HG02610 (cell line): ENCODE data around the gene PIGL.
"Not testable (repeated sequence)": the region's sequence is repeated elsewhere in the genome, so short reads cannot be mapped to it uniquely, and the experiment has no call there.

Source experiments
- ATAC-seq: cut with Tn5 transposase; IDR thresholded peaks from one replicate; pipeline ENCODE4 v1.9.1; 2021; ENCODE audit warnings: mild to moderate bottlenecking, moderate library complexity; ENCODE audit not compliant: unreplicated experiment

PIGL gene

GRCh38 chr17:16216341-16217001 lies 539 bp upstream of the PIGL start:
- not testable (repeated sequence) for ATAC-seq

GRCh38 chr17:16222406-16222805 lies 5.4 kb downstream of the PIGL start:
- no peak for ATAC-seq

GRCh38 chr17:16229912-16230561 lies 13.0 kb downstream of the PIGL start:
- ATAC-seq, result not testable (repeated sequence)

GRCh38 chr17:16232391-16232790 lies 15.4 kb downstream of the PIGL start:
- no peak for ATAC-seq

GRCh38 chr17:16239931-16240330 lies 22.9 kb downstream of the PIGL start:
- ATAC-seq, result no peak

GRCh38 chr17:16241906-16242399 lies 24.9 kb downstream of the PIGL start:
- ATAC-seq, result no peak

- ATAC-seq, result no peak
These were observed 26.4 kb downstream of the PIGL start for GRCh38 chr17:16243385-16243784.

GRCh38 chr17:16243801-16244567 lies 27.0 kb downstream of the PIGL start:
- ATAC-seq, result no peak

- no peak for ATAC-seq
These were observed 30.6 kb downstream of the PIGL start for GRCh38 chr17:16247586-16247984.

- ATAC-seq, result no peak
These were observed 33.6 kb downstream of the PIGL start for GRCh38 chr17:16250635-16251034.

GRCh38 chr17:16251043-16251442 lies 34.0 kb downstream of the PIGL start:
- no peak for ATAC-seq

- ATAC-seq, result no peak
These were observed 34.5 kb downstream of the PIGL start for GRCh38 chr17:16251556-16251955.

GRCh38 chr17:16254773-16255400 lies 37.9 kb downstream of the PIGL start:
- ATAC-seq, result no peak

- no peak for ATAC-seq
These were observed 38.5 kb downstream of the PIGL start for GRCh38 chr17:16255481-16255921.

GRCh38 chr17:16258901-16259300 lies 41.9 kb downstream of the PIGL start:
- no peak for ATAC-seq

GRCh38 chr17:16259926-16260325 lies 42.9 kb downstream of the PIGL start:
- ATAC-seq, result no peak

- ATAC-seq, result no peak
These were observed 44.0 kb downstream of the PIGL start for GRCh38 chr17:16261049-16261448.

GRCh38 chr17:16262201-16262600 lies 45.2 kb downstream of the PIGL start:
- ATAC-seq, result no peak

GRCh38 chr17:16267174-16267573 lies 50.2 kb downstream of the PIGL start:
- ATAC-seq, result no peak

- no peak for ATAC-seq
These were observed 52.6 kb downstream of the PIGL start for GRCh38 chr17:16269658-16270057.

GRCh38 chr17:16272111-16272840 lies 55.3 kb downstream of the PIGL start:
- no peak for ATAC-seq
